GM13977 (cell line): ENCODE results near the gene TREX2.
"Not testable (repeated sequence)": the region's sequence is repeated elsewhere in the genome, so short reads cannot be mapped to it uniquely, and the experiment has no call there.

Source experiments
- DNase-seq: peaks from one replicate; pipeline ENCODE4 v3.0.0; 2012; ENCODE audit warnings: low spot score
- in situ Hi-C: fragments of 300-500 bp; cut with MboI; formaldehyde crosslinking; loops from one replicate; pipeline ENCODE4 v1.12.0; 2022; ENCODE audit warnings: low sequenced_read_pairs, low pct_unique_long_range_greater_than_20kb, mixed read lengths, inconsistent platforms; ENCODE audit not compliant: unreplicated experiment
- TF ChIP-seq, protein P1 (sequence below): IDR thresholded peaks from 2 replicates; pipeline ENCODE4 v1.5.1; 2012; ENCODE audit warnings: mild to moderate bottlenecking, control low read depth; ENCODE audit not compliant: insufficient read depth; ENCODE audit errors: extremely low read depth, missing control alignments

TREX2 gene

DNA sequence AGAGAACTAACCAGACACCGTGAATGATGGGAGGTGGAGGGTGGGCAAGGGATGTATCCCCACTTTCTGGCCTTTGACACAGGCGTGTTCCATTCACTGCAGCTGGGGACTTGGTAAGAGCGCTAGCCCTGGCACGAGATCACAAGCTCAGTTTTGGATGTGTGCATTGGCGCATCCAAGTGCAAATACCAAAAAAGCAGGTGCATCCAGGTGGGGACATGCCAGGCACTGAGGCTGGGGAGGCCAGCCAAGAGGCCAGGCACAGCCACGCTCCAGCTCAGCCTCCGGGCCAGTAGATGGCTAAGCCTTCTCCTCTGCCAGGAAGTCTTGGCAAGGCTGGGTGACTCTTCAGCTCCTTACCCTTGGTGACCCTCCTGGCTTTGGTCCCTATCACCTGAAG is 39.0 kb downstream of the TREX2 start:
- TF ChIP-seq, protein P1, sequence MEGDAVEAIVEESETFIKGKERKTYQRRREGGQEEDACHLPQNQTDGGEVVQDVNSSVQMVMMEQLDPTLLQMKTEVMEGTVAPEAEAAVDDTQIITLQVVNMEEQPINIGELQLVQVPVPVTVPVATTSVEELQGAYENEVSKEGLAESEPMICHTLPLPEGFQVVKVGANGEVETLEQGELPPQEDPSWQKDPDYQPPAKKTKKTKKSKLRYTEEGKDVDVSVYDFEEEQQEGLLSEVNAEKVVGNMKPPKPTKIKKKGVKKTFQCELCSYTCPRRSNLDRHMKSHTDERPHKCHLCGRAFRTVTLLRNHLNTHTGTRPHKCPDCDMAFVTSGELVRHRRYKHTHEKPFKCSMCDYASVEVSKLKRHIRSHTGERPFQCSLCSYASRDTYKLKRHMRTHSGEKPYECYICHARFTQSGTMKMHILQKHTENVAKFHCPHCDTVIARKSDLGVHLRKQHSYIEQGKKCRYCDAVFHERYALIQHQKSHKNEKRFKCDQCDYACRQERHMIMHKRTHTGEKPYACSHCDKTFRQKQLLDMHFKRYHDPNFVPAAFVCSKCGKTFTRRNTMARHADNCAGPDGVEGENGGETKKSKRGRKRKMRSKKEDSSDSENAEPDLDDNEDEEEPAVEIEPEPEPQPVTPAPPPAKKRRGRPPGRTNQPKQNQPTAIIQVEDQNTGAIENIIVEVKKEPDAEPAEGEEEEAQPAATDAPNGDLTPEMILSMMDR: no peak
- in situ Hi-C loops: no loop called here
- no peak for DNase-seq

DNA sequence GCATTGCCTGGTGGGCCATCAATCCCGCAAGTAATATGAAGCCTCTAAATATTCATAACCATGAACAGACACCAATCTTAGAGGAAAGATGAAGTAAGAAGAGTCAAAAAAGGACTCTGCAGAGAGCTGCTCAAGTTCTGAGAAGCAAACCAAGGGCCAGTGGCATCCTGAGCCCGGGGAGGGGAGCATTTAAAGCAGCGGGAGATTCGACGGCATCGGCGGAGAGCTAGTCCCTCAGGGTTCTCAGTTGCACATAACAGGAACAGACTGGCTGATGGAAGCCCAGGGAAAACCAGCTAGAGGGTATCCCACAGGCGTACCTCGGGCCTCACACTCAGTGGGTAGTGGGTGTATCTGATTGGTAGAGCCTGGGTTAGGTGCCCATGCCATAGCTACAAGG is 39.8 kb downstream of the TREX2 start:
- DNase-seq: no peak
- in situ Hi-C loops: no loop called here

GRCh38 chrX:153405426-153405825 is 40.4 kb downstream of the TREX2 start:
- no peak for DNase-seq
- in situ Hi-C loops: no loop called here
- TF ChIP-seq, protein P1: no peak

More for the DNA sequence above, 39.8 kb downstream of the TREX2 start:
- TF ChIP-seq, protein P1: no peak

- DNase-seq, in situ Hi-C loops: not testable (repeated sequence)
Measured at GRCh38 chrX:153404333-153404732, 41.5 kb downstream of the TREX2 start.

- in situ Hi-C loops: no loop called here
- no peak for DNase-seq
- TF ChIP-seq, protein P1: no peak
Measured at GRCh38 chrX:153401133-153401764, 44.6 kb downstream of the TREX2 start, which contains the start of gene PNMA6E. PNMA6E (minus strand) TSS chrX:153401350; CDS start chrX:153398849, 2,501 bp downstream.

GRCh38 chrX:153400146-153401132 is 45.4 kb downstream of the TREX2 start:
- DNase-seq: peak; percentile 88
- TF ChIP-seq, protein P1: peak; percentile 96
- in situ Hi-C loops: no loop called here
